Measurements from ENCODE around the gene OXA1L. TPM values are rescaled to one million over a fixed set of nuclear protein-coding genes. Genes with fewer than 3 reads are reported as not detected.

The OXA1L gene
- total RNA-seq, 1 donor = 37.6 TPM

- peak overlapping the region; percentile 100 for H3K4me3 ChIP-seq (ENCODE audit: low read depth, low read length)
- DNase-seq (ENCODE audit: low read depth) = no peak
- no peak for TF ChIP-seq CTCF (IDR thresholded peaks at IDR 0.05; ENCODE audit: insufficient read depth, low read depth, low read length)
Measured at GRCh38 chr14:22767323-22767589, 768 bp downstream of the OXA1L start.

GRCh38 chr14:22768947-22769346 lies 2.5 kb downstream of the OXA1L start:
- H3K4me3 ChIP-seq (ENCODE audit: low read depth, low read length) = no peak overlapping the region
- DNase-seq (ENCODE audit: low read depth) = no peak
- no peak for TF ChIP-seq CTCF (IDR thresholded peaks at IDR 0.05; ENCODE audit: insufficient read depth, low read depth, low read length)

GRCh38 chr14:22769369-22769768 lies 2.9 kb downstream of the OXA1L start:
- no peak for DNase-seq (ENCODE audit: low read depth)
- H3K4me3 ChIP-seq (ENCODE audit: low read depth, low read length) = no peak overlapping the region
- no peak for TF ChIP-seq CTCF (IDR thresholded peaks at IDR 0.05; ENCODE audit: insufficient read depth, low read depth, low read length)

- H3K4me3 ChIP-seq (ENCODE audit: low read depth, low read length) = no peak overlapping the region
- TF ChIP-seq CTCF (IDR thresholded peaks at IDR 0.05; ENCODE audit: insufficient read depth, low read depth, low read length) = no peak
- DNase-seq (ENCODE audit: low read depth) = no peak
Measured at GRCh38 chr14:22770481-22771187, 4.1 kb downstream of the OXA1L start.

GRCh38 chr14:22772725-22773124 lies 6.2 kb downstream of the OXA1L start:
- TF ChIP-seq CTCF (IDR thresholded peaks at IDR 0.05; ENCODE audit: insufficient read depth, low read depth, low read length) = no peak
- no peak overlapping the region for H3K4me3 ChIP-seq (ENCODE audit: low read depth, low read length)
- no peak for DNase-seq (ENCODE audit: low read depth)

- no peak for TF ChIP-seq CTCF (IDR thresholded peaks at IDR 0.05; ENCODE audit: insufficient read depth, low read depth, low read length)
- no peak for DNase-seq (ENCODE audit: low read depth)
- H3K4me3 ChIP-seq (ENCODE audit: low read depth, low read length) = no peak overlapping the region
Measured at GRCh38 chr14:22773162-22774010, 6.9 kb downstream of the OXA1L start.

All from fibroblast of villous mesenchyme (primary cell).